Keratinocyte (primary cell): Measurements from ENCODE around the gene SPINT1.

Experiments
- EZH2 ChIP-seq: IDR thresholded peaks from one replicate; pipeline ENCODE4 v1.6.1; 2012; ENCODE audit warnings: inconsistent platforms, mild to moderate bottlenecking, low read length, moderate library complexity
- TF ChIP-seq, protein P1 (sequence below), 3 experiments: IDR thresholded peaks in 1 of 3; conservative IDR thresholded peaks in 1 of 3; optimal IDR thresholded peaks in 1 of 3; 2 replicates in 2 of 3; 3 replicates in 1 of 3; pipeline versions ENCODE3 to v1.5.1; 2011; ENCODE audit warnings: low read length in 3 of 3, mild to moderate bottlenecking in 3 of 3, moderate library complexity in 2 of 3, control low read depth in 1 of 3, inconsistent platforms in 1 of 3; ENCODE audit not compliant: insufficient read depth in 2 of 3; ENCODE audit errors: extremely low read depth in 1 of 3

DNA sequence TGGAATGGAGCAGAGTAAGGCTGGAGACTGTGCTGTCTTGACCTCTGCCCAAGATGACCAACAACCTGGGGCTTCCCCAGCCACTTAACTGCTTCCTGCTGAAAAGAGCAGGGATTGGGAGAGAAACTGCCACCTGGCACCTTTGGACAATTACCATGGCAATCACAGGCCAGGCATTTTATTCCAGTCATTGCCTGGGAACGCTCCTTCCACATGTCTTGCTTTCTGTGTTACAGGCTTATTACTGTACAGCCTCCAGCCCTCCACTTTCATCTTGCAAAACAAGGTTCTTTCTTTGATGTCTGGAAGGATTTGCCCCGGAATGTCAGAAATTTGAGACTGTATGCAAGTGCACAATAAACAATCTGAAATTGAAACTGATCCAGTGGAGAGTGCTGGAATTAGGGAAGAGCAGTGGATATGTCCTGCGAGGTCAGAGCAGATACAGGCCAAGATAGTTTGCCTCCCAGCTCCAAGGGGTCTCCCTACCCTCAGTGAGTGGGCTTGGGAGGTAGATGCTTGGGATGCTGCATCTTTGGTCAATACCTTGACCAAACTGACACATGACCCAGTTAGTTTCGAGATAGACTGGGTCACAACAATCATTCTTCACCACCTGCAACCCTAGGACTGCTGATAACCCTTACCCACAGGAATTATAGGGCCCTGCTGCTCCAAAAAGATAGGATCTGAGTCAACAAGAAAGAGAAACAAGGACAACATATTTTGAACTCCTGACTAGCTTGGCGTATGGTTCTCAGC, 18.0 kb upstream of the SPINT1 start:
- TF ChIP-seq, protein P1, sequence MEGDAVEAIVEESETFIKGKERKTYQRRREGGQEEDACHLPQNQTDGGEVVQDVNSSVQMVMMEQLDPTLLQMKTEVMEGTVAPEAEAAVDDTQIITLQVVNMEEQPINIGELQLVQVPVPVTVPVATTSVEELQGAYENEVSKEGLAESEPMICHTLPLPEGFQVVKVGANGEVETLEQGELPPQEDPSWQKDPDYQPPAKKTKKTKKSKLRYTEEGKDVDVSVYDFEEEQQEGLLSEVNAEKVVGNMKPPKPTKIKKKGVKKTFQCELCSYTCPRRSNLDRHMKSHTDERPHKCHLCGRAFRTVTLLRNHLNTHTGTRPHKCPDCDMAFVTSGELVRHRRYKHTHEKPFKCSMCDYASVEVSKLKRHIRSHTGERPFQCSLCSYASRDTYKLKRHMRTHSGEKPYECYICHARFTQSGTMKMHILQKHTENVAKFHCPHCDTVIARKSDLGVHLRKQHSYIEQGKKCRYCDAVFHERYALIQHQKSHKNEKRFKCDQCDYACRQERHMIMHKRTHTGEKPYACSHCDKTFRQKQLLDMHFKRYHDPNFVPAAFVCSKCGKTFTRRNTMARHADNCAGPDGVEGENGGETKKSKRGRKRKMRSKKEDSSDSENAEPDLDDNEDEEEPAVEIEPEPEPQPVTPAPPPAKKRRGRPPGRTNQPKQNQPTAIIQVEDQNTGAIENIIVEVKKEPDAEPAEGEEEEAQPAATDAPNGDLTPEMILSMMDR (optimal IDR thresholded peaks at IDR 0.05 in 1 of 3, IDR thresholded peaks at IDR 0.05 in 1 of 3, conservative IDR thresholded peaks at IDR 0.05 in 1 of 3; ENCODE audit: extremely low read depth in 1 of 3, insufficient read depth in 2 of 3, low read length in 3 of 3): no peak
- TF ChIP-seq EZH2: no peak
